Breast epithelium (tissue), 4 donors: ENCODE results near the gene ZNF488. TPM values are rescaled to one million over a fixed set of nuclear protein-coding genes. Genes with fewer than 3 reads are reported as not detected.

Experiments used
- DNase-seq, 2 donors: peaks; one replicate each; pipeline ENCODE4 v3.0.0-alpha.2; 2019; ENCODE audit warnings: low spot score in 2 of 2
- H3K27ac ChIP-seq, 2 donors: fragments of 200-600 bp; sonication (generic) in 1 of 2; one replicate each; pipeline ENCODE4 v1.5.1; 2016 to 2019; ENCODE audit warnings: mild to moderate bottlenecking in 1 of 2
- H3K27me3 ChIP-seq, 2 donors: fragments of 200-600 bp; sonication (generic) in 1 of 2; one replicate each; pipeline versions ENCODE4 v1.5.1 to v1.6.0; 2017 to 2019; ENCODE audit warnings: control low read depth in 1 of 2, mild to moderate bottlenecking in 1 of 2
- H3K36me3 ChIP-seq: fragments of 200-600 bp; one replicate; pipeline ENCODE4 v1.5.1; 2019
- H3K4me1 ChIP-seq, 2 donors: fragments of 200-600 bp; sonication (generic); one replicate each; pipeline ENCODE4 v1.5.1; 2016 to 2019; ENCODE audit warnings: control low read depth in 1 of 2
- H3K4me3 ChIP-seq, 3 donors: fragments of 200-600 bp; sonication (generic); 1 replicate in 2 of 3; 2 replicates in 1 of 3; pipeline ENCODE4 v1.5.1; 2016 to 2019; ENCODE audit warnings: mild to moderate bottlenecking in 3 of 3, moderate library complexity in 2 of 3
- H3K9me3 ChIP-seq, 2 donors: fragments of 200-600 bp; sonication (generic) in 1 of 2; one replicate each; pipeline ENCODE4 v1.5.1; 2016 to 2019; ENCODE audit warnings: control low read depth in 1 of 2
- CTCF ChIP-seq, 3 donors: fragments of 450-650 bp; IDR thresholded peaks; one replicate each; pipeline ENCODE4 v1.5.1; 2016 to 2017; ENCODE audit warnings: antibody characterized with exemption in 3 of 3, mild to moderate bottlenecking in 3 of 3, moderate library complexity in 3 of 3
- POLR2A ChIP-seq: fragments of 450-650 bp; IDR thresholded peaks from one replicate; pipeline ENCODE4 v1.6.1; 2016; ENCODE audit warnings: antibody characterized with exemption, mild to moderate bottlenecking, moderate library complexity
- POLR2AphosphoS5 ChIP-seq, 3 donors: sonication (generic); formaldehyde crosslinking; IDR thresholded peaks; one replicate each; pipeline ENCODE4 v1.6.1; 2017; ENCODE audit warnings: antibody characterized with exemption in 3 of 3
- intact Hi-C: fragments of 100-400 bp; cut with DNase I; formaldehyde crosslinking; loops from one replicate; pipeline ENCODE4 v1.15.1; 2023; ENCODE audit warnings: low total_unique reads
- total RNA-seq, 3 donors: library from RNA; depleted of rRNA; stranded (reverse); fragments of >200 nt; gene quantifications; one replicate each; pipeline ENCODE4 v1.1.0, GENCODE V29; 2016

Gene ZNF488
- total RNA-seq, 3 donors from 2014 or later: 0.44 TPM; not detected in 2

GRCh38 chr10:47408606-47409005 is 24.5 kb upstream of the ZNF488 start:
- no peak for DNase-seq
- Histone ChIP-seq H3K27ac (no peak overlapping the region), H3K36me3 (no peaks in the 10 kb centered on the region), H3K4me3 (no peak overlapping the region), H3K9me3 (no peaks in the 10 kb centered on the region), H3K27me3 (no peaks in the 10 kb centered on the region), H3K4me1 (no peaks in the 10 kb centered on the region)
- intact Hi-C loops: no loop called here
- no peak for TF ChIP-seq POLR2AphosphoS5 (IDR thresholded peaks at IDR 0.05)
- TF ChIP-seq CTCF (IDR thresholded peaks at IDR 0.05): no peak
- no peak for TF ChIP-seq POLR2A

- Histone ChIP-seq H3K27me3 (no peaks in the 10 kb centered on the region), H3K9me3 (no peaks in the 10 kb centered on the region), H3K36me3 (no peaks in the 10 kb centered on the region), H3K27ac (no peak overlapping the region), H3K4me1 (no peaks in the 10 kb centered on the region), H3K4me3 (no peak overlapping the region)
- DNase-seq: no peak
- TF ChIP-seq CTCF (IDR thresholded peaks at IDR 0.05) (no peak), POLR2A (no peak), POLR2AphosphoS5 (IDR thresholded peaks at IDR 0.05) (no peak)
- intact Hi-C loops: no loop called here
Observed at GRCh38 chr10:47406870-47407691, 23.0 kb upstream of the ZNF488 start.

DNA sequence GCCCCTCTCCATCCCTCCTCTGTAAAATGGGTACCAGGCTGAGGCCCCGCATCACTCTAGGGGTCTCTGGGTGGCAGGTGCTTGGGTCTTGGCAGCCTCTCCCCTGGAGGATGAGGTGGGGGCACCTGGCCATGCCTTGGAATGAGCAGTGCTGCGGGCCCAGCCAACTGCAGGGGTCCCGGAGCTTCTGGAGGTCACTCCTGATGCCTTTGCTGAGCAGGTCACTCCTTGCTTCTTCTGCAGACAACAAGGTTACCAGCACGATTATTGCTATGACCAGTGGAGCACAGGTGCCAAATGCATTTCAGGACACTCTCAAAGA is 22.4 kb upstream of the ZNF488 start:
- no peak overlapping the region for H3K4me3 ChIP-seq
- H3K27me3 ChIP-seq: no peaks in the 10 kb centered on the region
- no peak for TF ChIP-seq CTCF (IDR thresholded peaks at IDR 0.05)
- TF ChIP-seq POLR2A: no peak
- TF ChIP-seq POLR2AphosphoS5 (IDR thresholded peaks at IDR 0.05): no peak
- H3K27ac ChIP-seq: no peak overlapping the region
- no peaks in the 10 kb centered on the region for H3K9me3 ChIP-seq
- no peak for DNase-seq
- intact Hi-C loops: no loop called here
- H3K4me1 ChIP-seq: no peaks in the 10 kb centered on the region
- H3K36me3 ChIP-seq: no peaks in the 10 kb centered on the region

- no peaks in the 10 kb centered on the region for H3K4me1 ChIP-seq
- TF ChIP-seq CTCF (IDR thresholded peaks at IDR 0.05) (no peak), POLR2AphosphoS5 (IDR thresholded peaks at IDR 0.05) (no peak), POLR2A (no peak)
- no peak overlapping the region for H3K4me3 ChIP-seq
- intact Hi-C loops: no loop called here
- H3K36me3 ChIP-seq: no peaks in the 10 kb centered on the region
- H3K27me3 ChIP-seq: no peaks in the 10 kb centered on the region
- H3K27ac ChIP-seq: no peak overlapping the region
- H3K9me3 ChIP-seq: no peaks in the 10 kb centered on the region
- DNase-seq: no peak
Observed at GRCh38 chr10:47405857-47406547, 21.9 kb upstream of the ZNF488 start.

GRCh38 chr10:47404937-47405336 is 20.8 kb upstream of the ZNF488 start:
- TF ChIP-seq POLR2A (no peak), POLR2AphosphoS5 (IDR thresholded peaks at IDR 0.05) (no peak), CTCF (IDR thresholded peaks at IDR 0.05) (no peak)
- intact Hi-C loops: no loop called here

More at GRCh38 chr10:47404937-47405336, 20.8 kb upstream of the ZNF488 start:
- H3K4me1 ChIP-seq: no peaks in the 10 kb centered on the region
- H3K36me3 ChIP-seq: no peaks in the 10 kb centered on the region
- no peak overlapping the region for H3K4me3 ChIP-seq
- H3K9me3 ChIP-seq: no peaks in the 10 kb centered on the region
- H3K27me3 ChIP-seq: no peaks in the 10 kb centered on the region
- no peak overlapping the region for H3K27ac ChIP-seq
- DNase-seq: no peak
